Nephron progenitor cell (in vitro differentiated cells): ENCODE results near the gene RELL1.

ENCODE experiments used
- DNase-seq: peaks from one replicate; pipeline ENCODE4 v3.0.0; 2021
- H3K27ac Mint-ChIP-seq: 2 replicates; pipeline ENCODE4 v1.8.0; 2021; ENCODE audit warnings: mild to moderate bottlenecking, moderate library complexity, mixed read lengths
- H3K27me3 Mint-ChIP-seq: 2 replicates; pipeline ENCODE4 v1.8.0; 2021; ENCODE audit warnings: mild to moderate bottlenecking, low read depth, mixed read lengths; ENCODE audit not compliant: poor library complexity
- H3K36me3 Mint-ChIP-seq: 2 replicates; pipeline ENCODE4 v1.8.0; 2021; ENCODE audit warnings: low read depth, mixed read lengths
- H3K4me1 Mint-ChIP-seq: 2 replicates; pipeline ENCODE4 v1.8.0; 2021; ENCODE audit warnings: mixed read lengths
- H3K4me3 Mint-ChIP-seq: 2 replicates; pipeline ENCODE4 v1.8.0; 2021; ENCODE audit warnings: mild to moderate bottlenecking, moderate library complexity, mixed read lengths
- H3K9me3 Mint-ChIP-seq: 2 replicates; pipeline ENCODE4 v1.8.0; 2021; ENCODE audit warnings: mild to moderate bottlenecking, moderate library complexity, mixed read lengths
- TF ChIP-seq, protein P1 (sequence below): fragments of 200-600 bp; sonication (generic); IDR thresholded peaks from 2 replicates; pipeline ENCODE4 v1.5.0; 2021; ENCODE audit warnings: antibody characterized with exemption

RELL1 gene

DNA sequence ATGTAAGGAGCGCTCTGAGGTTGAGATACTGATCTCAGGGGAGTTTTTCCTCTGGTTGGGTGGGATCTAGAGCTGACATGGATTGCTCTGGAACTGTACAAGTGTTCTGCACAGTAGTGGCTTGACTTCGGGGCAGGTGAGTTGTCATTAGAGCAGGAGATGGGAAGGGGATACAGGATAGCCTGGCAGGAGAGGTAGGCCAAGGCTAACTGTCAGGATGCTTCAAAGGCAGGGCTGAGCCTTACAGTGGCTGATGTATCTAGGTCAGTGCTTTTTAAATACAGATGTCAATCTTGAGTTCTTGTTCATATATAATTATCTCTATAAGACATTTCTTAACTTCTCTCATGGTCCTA is 43.5 kb upstream of the RELL1 start:
- no peaks in the 10 kb centered on the region for H3K9me3 Mint-ChIP-seq
- peaks cover 14% of the 10 kb centered on the region for H3K27me3 Mint-ChIP-seq
- H3K4me3 Mint-ChIP-seq = no peak overlapping the region
- no peak overlapping the region for H3K27ac Mint-ChIP-seq
- TF ChIP-seq, protein P1, sequence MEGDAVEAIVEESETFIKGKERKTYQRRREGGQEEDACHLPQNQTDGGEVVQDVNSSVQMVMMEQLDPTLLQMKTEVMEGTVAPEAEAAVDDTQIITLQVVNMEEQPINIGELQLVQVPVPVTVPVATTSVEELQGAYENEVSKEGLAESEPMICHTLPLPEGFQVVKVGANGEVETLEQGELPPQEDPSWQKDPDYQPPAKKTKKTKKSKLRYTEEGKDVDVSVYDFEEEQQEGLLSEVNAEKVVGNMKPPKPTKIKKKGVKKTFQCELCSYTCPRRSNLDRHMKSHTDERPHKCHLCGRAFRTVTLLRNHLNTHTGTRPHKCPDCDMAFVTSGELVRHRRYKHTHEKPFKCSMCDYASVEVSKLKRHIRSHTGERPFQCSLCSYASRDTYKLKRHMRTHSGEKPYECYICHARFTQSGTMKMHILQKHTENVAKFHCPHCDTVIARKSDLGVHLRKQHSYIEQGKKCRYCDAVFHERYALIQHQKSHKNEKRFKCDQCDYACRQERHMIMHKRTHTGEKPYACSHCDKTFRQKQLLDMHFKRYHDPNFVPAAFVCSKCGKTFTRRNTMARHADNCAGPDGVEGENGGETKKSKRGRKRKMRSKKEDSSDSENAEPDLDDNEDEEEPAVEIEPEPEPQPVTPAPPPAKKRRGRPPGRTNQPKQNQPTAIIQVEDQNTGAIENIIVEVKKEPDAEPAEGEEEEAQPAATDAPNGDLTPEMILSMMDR = no peak
- peaks cover 20% of the 10 kb centered on the region for H3K4me1 Mint-ChIP-seq
- no peaks in the 10 kb centered on the region for H3K36me3 Mint-ChIP-seq
- DNase-seq = no peak

GRCh38 chr4:37728064-37728463 is 41.9 kb upstream of the RELL1 start:
- Mint-ChIP-seq H3K4me3 (no peak overlapping the region), H3K27me3 (peaks cover 10% of the 10 kb centered on the region), H3K36me3 (no peaks in the 10 kb centered on the region), H3K9me3 (no peaks in the 10 kb centered on the region), H3K4me1 (peaks cover 13% of the 10 kb centered on the region), H3K27ac (no peak overlapping the region)
- TF ChIP-seq, protein P1 = no peak
- DNase-seq = no peak

DNA sequence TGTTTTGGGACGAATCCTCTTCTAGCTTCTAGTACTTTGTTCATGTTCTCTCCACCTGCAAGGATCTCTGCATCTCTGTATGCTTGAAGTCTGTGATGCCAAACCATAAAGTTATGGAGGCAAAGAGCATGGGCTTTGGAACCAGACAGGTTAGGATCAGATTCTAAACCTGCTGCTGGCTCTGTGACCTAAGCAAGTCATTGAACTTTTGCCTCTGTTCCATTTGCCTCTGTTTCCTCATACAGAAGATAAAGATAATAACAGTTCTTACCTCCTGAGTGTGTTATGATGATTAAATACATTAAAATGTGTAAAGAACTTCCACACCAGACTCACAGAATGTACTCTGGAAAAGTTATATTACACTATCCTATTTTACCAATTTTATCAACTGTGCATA is 41.5 kb upstream of the RELL1 start:
- Mint-ChIP-seq H3K4me1 (peaks cover 12% of the 10 kb centered on the region), H3K27ac (no peak overlapping the region), H3K4me3 (no peak overlapping the region), H3K27me3 (peaks cover 10% of the 10 kb centered on the region), H3K36me3 (no peaks in the 10 kb centered on the region), H3K9me3 (no peaks in the 10 kb centered on the region)
- DNase-seq = no peak
- TF ChIP-seq, protein P1 = no peak

- no peak overlapping the region for H3K4me3 Mint-ChIP-seq
Observed at GRCh38 chr4:37726666-37727065, 40.5 kb upstream of the RELL1 start.

GRCh38 chr4:37725718-37726117 is 39.5 kb upstream of the RELL1 start:
- peaks cover 14% of the 10 kb centered on the region for H3K4me1 Mint-ChIP-seq
- H3K27ac Mint-ChIP-seq = no peak overlapping the region
- H3K4me3 Mint-ChIP-seq = no peak overlapping the region
- no peak for DNase-seq
- TF ChIP-seq, protein P1 = no peak
- no peaks in the 10 kb centered on the region for H3K9me3 Mint-ChIP-seq
- H3K27me3 Mint-ChIP-seq = peaks cover 5% of the 10 kb centered on the region
- H3K36me3 Mint-ChIP-seq = no peaks in the 10 kb centered on the region

More at GRCh38 chr4:37726666-37727065, 40.5 kb upstream of the RELL1 start:
- no peak overlapping the region for H3K27ac Mint-ChIP-seq
- H3K36me3 Mint-ChIP-seq = no peaks in the 10 kb centered on the region
- peaks cover 5% of the 10 kb centered on the region for H3K27me3 Mint-ChIP-seq
- TF ChIP-seq, protein P1 = no peak
- H3K9me3 Mint-ChIP-seq = no peaks in the 10 kb centered on the region
- peaks cover 14% of the 10 kb centered on the region for H3K4me1 Mint-ChIP-seq
- no peak for DNase-seq

DNA sequence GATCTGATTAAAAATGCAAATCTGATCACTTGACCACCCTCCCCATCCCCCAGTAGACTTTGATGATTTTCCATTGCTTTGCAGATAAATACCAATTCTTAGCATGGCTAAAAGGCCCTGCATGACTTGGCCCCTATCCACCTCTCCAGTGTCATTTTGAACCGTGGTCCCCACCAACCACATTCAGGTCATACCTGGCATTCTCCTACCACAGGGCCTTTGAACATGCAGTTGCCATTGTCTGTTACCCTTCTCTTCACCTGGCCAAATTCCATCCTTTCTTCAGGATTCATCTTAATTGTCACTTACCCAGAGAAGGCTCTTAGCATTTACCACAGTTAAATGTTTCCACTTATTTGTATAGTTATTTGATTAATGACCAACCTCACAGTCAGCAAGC is 36.9 kb upstream of the RELL1 start:
- Mint-ChIP-seq H3K4me1 (peaks cover 5% of the 10 kb centered on the region), H3K9me3 (no peaks in the 10 kb centered on the region), H3K27me3 (peaks cover 2% of the 10 kb centered on the region), H3K27ac (no peak overlapping the region), H3K36me3 (no peaks in the 10 kb centered on the region), H3K4me3 (no peak overlapping the region)
- TF ChIP-seq, protein P1 = no peak
- no peak for DNase-seq
